ENCODE data around the gene SUMO3.

Gene SUMO3

GRCh38 chr21:44780767-44781459 lies 36.9 kb downstream of the SUMO3 start:
- in situ Hi-C loops (cut with HindIII; ENCODE audit: low sequenced_read_pairs): no loop called here

- in situ Hi-C loops (cut with HindIII; ENCODE audit: low sequenced_read_pairs): no loop called here
Measured at GRCh38 chr21:44780137-44780502, 37.7 kb downstream of the SUMO3 start.

GRCh38 chr21:44779417-44780136 lies 38.3 kb downstream of the SUMO3 start:
- in situ Hi-C loops (cut with HindIII; ENCODE audit: low sequenced_read_pairs): no loop called here

GRCh38 chr21:44778983-44779382 lies 38.9 kb downstream of the SUMO3 start:
- in situ Hi-C loops (cut with HindIII; ENCODE audit: low sequenced_read_pairs): no loop called here

GRCh38 chr21:44778499-44778911 lies 39.4 kb downstream of the SUMO3 start:
- in situ Hi-C loops (cut with HindIII; ENCODE audit: low sequenced_read_pairs): no loop called here

- in situ Hi-C loops (cut with HindIII; ENCODE audit: low sequenced_read_pairs): no loop called here
Measured at GRCh38 chr21:44778094-44778493, 39.8 kb downstream of the SUMO3 start.

- in situ Hi-C loops (cut with HindIII; ENCODE audit: low sequenced_read_pairs): no loop called here
Measured at GRCh38 chr21:44774972-44775371, 42.9 kb downstream of the SUMO3 start.

GRCh38 chr21:44773291-44773932 lies 44.5 kb downstream of the SUMO3 start:
- in situ Hi-C loops (cut with HindIII; ENCODE audit: low sequenced_read_pairs): no loop called here

- in situ Hi-C loops (cut with HindIII; ENCODE audit: low sequenced_read_pairs): no loop called here
Measured at GRCh38 chr21:44771896-44772525, 45.9 kb downstream of the SUMO3 start.

- in situ Hi-C loops (cut with HindIII; ENCODE audit: low sequenced_read_pairs): no loop called here
Measured at GRCh38 chr21:44767834-44768831, 49.7 kb downstream of the SUMO3 start.

GRCh38 chr21:44766818-44767354 lies 51.0 kb downstream of the SUMO3 start:
- in situ Hi-C loops (cut with HindIII; ENCODE audit: low sequenced_read_pairs): no loop called here

- in situ Hi-C loops (cut with HindIII; ENCODE audit: low sequenced_read_pairs): no loop called here
Measured at GRCh38 chr21:44766014-44766817, 51.6 kb downstream of the SUMO3 start.

GRCh38 chr21:44765231-44766013 lies 52.4 kb downstream of the SUMO3 start:
- in situ Hi-C loops (cut with HindIII; ENCODE audit: low sequenced_read_pairs): no loop called here

- in situ Hi-C loops (cut with HindIII; ENCODE audit: low sequenced_read_pairs): no loop called here
Measured at GRCh38 chr21:44764319-44765230, 53.3 kb downstream of the SUMO3 start.

GRCh38 chr21:44763451-44764318 lies 54.2 kb downstream of the SUMO3 start:
- in situ Hi-C loops (cut with HindIII; ENCODE audit: low sequenced_read_pairs): no loop called here

GRCh38 chr21:44763050-44763378 lies 54.8 kb downstream of the SUMO3 start:
- in situ Hi-C loops (cut with HindIII; ENCODE audit: low sequenced_read_pairs): no loop called here

All from DLD1 (cell line).